SW480 (cell line): ENCODE results near the gene TMEM92.
"Not testable (repeated sequence)": the region's sequence is repeated elsewhere in the genome, so short reads cannot be mapped to it uniquely, and the experiment has no call there.

ENCODE experiments used
- DNase-seq: peaks from one replicate; pipeline ENCODE4 v3.0.0-alpha.2; 2016; ENCODE audit warnings: low spot score

Gene TMEM92

GRCh38 chr17:50301891-50302584, 27.8 kb downstream of the TMEM92 start:
- no peak for DNase-seq

DNA sequence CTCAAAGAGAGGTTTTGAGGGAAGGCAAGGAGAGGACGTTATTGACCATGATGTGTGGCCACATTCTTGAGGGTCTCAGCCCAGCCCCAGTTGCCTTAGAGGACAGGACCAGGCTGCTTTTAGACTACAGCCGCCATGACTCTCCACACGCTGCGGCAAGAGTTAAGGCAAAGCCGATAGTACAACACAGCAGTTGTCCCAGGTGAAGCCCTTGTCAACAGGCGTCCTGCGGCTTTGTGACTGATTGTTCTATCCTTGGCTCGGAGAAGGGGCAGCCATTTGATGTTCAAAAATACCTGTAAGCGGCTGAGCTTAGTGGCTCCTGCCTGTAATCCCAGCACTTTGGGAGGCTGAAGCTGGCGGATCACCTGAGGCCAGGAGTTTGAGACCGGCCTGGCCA, 28.8 kb downstream of the TMEM92 start:
- no peak for DNase-seq

GRCh38 chr17:50303596-50303995, 29.3 kb downstream of the TMEM92 start:
- DNase-seq: no peak

DNA sequence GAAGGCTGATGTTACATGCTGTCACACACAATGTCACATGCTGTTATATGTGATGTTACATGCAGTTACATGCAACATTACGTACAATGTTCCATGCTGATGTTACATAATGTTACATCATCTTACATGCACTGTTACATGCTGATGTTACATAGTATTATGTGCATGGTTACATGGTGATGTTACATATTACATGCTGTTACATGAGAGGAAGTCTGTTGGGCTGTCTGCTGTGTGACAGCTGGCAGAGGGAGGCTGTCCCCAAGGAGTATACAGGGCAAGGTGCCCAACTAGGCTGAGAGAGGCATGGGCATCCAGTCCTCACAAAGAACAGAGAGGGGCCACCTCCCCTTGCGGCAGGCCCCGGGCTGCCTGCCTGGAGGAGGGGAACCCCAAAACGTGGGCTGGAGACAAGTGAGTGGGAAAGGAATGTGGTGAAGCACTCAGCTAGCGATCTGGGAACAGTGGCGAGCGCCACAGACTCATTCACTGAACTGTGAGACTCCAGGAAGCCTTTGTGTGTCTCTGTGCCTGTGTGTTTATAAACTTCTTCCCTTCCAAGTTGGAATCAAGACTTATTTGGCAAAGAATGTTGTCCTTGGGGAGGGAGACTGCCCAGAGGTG, 30.6 kb downstream of the TMEM92 start:
- peak; percentile 29 for DNase-seq

DNA sequence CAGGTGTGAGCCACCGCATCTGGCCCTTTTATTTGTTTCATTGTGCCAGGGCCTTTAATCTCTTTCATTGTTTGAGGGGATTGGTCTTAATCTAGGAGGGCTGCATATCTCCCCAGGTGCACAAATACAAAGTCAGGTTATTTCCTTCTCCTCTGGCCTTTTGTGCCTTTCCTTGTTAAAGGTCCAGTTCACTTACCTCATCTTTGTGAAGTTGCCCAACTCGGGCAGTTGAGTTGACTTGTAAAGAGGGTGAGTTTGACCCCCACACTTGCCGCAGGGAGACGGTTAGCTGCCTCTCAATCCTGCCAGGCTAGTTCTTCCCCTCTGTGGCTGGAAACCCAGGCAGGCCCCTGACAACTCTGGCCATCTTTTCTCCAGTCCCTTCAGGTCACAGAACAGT, 33.4 kb downstream of the TMEM92 start:
- DNase-seq: no peak

GRCh38 chr17:50308666-50309065, 34.4 kb downstream of the TMEM92 start:
- no peak for DNase-seq

DNA sequence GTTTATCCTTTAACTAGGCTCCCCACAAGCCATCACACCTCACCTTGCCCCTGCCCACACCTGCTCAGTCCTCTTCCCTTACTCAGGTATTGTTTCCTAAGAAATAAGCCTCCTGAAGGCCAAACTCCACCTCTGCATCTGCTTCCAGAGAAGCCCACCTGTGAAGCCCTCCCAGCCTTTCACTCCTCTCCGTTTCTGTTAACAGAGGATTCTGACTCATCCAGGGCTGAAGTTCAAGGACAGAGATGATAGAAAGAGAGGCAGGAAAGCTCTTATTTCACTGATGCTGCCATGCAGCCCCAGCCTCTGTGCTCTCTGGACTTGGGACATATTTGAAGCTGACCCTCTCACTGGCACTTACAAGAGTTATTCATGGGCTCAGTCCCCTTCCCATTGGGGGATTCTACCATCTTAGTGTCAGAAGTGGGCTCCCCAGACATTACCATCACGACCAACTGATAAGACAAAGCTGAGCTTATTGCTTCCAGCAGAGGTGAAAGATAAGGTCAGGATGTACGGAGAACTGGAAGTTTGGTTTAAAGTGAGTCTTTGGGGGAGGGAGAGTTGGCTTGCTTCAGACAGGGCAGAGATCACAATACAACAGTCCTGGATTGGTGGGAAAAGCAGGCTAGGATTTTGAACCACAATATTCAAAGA, 36.3 kb downstream of the TMEM92 start:
- DNase-seq: no peak

- no peak for DNase-seq
These were observed 36.8 kb downstream of the TMEM92 start for GRCh38 chr17:50311112-50311460.

- no peak for DNase-seq
These were observed 37.2 kb downstream of the TMEM92 start for GRCh38 chr17:50311483-50311882.

DNA sequence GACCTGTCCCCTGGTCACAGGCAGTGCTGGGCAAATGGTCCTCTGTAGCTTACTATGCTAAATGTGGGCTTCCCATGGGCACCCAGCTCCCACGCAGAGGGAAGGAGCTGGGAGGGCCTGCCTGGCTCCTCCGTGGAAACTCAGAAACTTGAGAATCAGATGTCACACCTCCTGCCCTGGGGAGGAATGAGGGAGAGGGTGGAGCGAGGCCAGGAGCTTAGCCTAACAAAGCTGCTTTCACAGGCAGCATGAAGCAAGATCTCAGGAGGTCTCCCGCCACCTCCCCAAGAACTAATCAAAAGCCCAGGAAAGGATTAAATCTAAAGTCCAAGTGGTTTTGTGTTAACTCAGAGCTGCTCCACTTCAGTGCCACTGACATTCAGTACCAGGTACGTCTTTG, 38.0 kb downstream of the TMEM92 start:
- no peak for DNase-seq

DNA sequence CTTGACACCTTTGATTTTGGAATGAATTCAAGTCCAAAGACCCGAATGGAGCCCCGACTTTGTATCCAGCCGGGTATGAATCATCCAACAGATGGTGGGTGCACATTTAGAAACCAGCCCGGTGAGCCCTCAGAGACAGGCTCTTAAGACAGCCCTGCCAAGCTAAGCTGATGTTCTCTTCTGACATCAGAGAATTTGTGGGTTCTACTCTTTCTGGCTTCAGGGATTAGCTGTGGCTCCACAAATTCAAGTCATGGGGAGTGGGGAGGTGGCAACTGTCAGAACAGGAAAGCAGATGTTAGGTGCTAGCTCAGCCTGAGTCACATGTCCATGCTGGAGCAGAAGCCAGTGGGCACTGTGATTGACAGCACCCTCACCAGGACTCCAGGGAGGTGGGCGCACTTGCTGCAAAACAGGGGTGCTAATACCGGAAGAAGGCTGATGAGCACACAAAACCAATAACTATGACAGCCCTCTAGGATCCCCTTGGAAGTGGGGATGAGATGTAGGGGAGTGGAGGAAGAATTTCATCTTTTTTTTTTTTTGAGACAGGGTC, 40.3 kb downstream of the TMEM92 start:
- DNase-seq: no peak

GRCh38 chr17:50316016-50316587, 41.8 kb downstream of the TMEM92 start:
- no peak for DNase-seq

GRCh38 chr17:50316660-50317059, 42.4 kb downstream of the TMEM92 start:
- DNase-seq: not testable (repeated sequence)

DNA sequence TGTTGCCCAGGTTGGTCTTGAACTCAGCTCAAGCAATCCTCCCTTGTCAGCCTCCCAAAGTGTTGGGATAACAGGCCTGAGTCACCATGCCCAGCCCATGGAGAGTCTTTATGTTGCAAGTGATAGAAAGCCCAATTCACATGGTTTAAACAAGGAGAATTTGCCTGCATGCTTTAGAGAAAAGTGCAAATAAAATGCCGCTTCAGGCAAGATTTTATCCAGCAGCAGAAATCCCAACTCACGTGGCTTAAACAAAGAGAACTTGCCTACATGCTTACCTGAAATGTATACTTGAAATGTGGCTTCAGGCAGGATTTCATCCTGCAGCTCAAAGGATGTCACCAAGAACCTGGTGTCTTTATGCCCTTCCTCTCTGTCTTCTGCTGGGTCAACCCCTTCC, 42.9 kb downstream of the TMEM92 start:
- DNase-seq: no peak

GRCh38 chr17:50318501-50319285, 44.4 kb downstream of the TMEM92 start:
- no peak for DNase-seq

- no peak for DNase-seq
These were observed 45.2 kb downstream of the TMEM92 start for GRCh38 chr17:50319306-50320004.

DNA sequence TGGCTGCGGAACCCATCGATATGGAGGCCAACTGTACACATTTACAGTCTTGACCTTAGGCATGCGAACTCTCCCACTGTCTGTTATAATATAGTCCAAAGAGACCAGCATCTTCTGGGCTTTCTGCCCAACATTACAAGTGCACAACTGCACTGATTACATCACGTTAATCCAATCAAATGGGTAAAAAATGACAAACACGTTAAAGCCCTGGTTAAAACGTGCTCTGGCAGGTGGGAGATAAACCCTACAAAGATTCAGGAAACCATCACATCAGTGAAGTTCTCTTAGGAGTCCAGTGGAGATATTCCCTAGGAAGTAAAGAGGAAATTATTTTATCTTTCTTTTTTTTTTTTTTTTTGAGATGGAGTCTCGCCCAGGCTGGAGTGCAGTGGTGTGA, 48.0 kb downstream of the TMEM92 start:
- DNase-seq: no peak

DNA sequence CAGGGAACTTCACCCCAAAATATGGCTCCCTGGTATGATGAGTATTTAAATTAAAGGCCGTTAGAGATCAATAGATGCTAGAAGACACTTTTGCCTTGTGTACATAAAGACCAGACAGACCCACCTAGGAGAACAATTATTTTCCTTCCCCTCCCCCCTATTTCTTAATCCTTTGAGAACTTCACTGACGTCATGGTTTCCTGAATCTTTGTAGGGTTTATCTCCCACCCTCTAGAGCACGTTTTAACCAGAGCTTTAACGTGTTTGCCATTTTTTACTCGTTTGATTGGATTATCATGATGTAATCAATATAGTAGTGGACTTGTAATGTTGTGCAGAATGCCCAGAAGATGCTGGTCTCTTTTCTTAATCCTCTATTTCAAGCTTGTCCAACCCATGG, 48.8 kb downstream of the TMEM92 start:
- no peak for DNase-seq

- no peak for DNase-seq
These were observed 51.6 kb downstream of the TMEM92 start for GRCh38 chr17:50325906-50326305.

DNA sequence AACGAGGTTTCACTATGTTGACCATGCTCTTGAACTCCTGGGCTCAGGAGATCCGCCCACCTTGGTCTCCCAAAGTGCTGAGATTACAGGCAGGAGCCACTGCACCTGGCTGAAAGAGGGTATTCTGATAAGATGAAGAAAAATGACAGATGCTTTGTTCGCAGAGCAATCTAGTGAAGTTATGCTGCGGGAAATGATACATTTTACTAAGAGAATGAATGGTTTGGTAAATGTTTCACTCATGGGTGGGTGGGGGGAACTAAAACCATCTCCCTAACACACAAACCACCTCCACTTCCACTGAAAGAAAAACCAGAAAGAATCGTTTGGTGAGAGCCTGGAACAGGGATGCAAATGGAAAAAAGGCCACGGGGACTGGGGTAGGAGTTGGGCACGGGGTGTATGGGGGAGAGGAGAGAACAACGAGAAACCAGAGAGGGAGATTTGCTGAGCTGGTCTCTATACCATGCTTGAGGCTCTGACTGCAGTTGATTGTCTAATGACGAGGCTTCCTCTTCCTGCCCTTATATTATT, 52.6 kb downstream of the TMEM92 start:
- DNase-seq: no peak
